K562 (cell line): ENCODE results near the gene ETNK2. TPM values are rescaled to one million over a fixed set of nuclear protein-coding genes. Genes with fewer than 3 reads are reported as not detected.

ENCODE experiments used
- ATAC-seq: fragments of 200-7000 bp; cut with Tn5 transposase; 3 replicates; pipeline ENCODE4 v1.9.1; 2020; ENCODE audit warnings: moderate library complexity
- BruUV-seq: library from RNA; stranded (reverse); fragments of 400-500 nt; replicated peaks from 2 replicates; lab custom pipeline; 2021; lab: Mats Ljungman, UMichigan
- CTCF ChIA-PET: fragments of 300-600 bp; formaldehyde crosslinking; extraction: SDS; loops from one replicate; lab custom pipeline; 2021; ENCODE audit warnings: low intra/inter-chr PET ratio; lab: Yijun Ruan, JAX
- POLR2A ChIA-PET: fragments of 300-600, 350-650 bp; sonication (Branson Sonifier 250); formaldehyde crosslinking; extraction: SDS; loops from one replicate; lab custom pipeline; 2021; ENCODE audit warnings: antibody characterized with exemption, inconsistent platforms; lab: Yijun Ruan, JAX
- DNase-seq, 4 experiments: peaks; one replicate each; pipeline versions ENCODE4 v3.0.0 to v3.0.0-alpha.2; 2011 to 2018; ENCODE audit warnings: low spot score in 3 of 4, mixed read lengths in 3 of 4; ENCODE audit errors: extremely low read depth in 1 of 4
- FAIRE-seq: peaks from 2 replicates; lab custom pipeline; 2011; peaks lifted over from hg19 to GRCh38; lab: Jason Lieb, UNC
- H2AFZ ChIP-seq: 2 replicates; pipeline ENCODE4 v1.6.0; 2011; ENCODE audit warnings: low read depth, low read length, control low read depth, inconsistent platforms
- H3K27ac ChIP-seq: fragments of 200-600 bp; 3 replicates; pipeline ENCODE4 v1.8.0; 2011; ENCODE audit warnings: low read depth, mild to moderate bottlenecking, control low read depth, inconsistent platforms, low read length, moderate library complexity, mixed read lengths; ENCODE audit errors: extremely low read depth
- H3K27me3 ChIP-seq, 2 experiments: fragments of 300-600 bp in 1 of 2; 2 replicates in 1 of 2; 3 replicates in 1 of 2; pipeline versions ENCODE4 v1.6.0 to v1.8.0; 2011; ENCODE audit warnings: inconsistent platforms in 2 of 2, low read length in 2 of 2, mild to moderate bottlenecking in 1 of 2, mixed read lengths in 1 of 2, moderate library complexity in 1 of 2; ENCODE audit not compliant: control insufficient read depth in 2 of 2, insufficient read depth in 2 of 2
- H3K36me3 ChIP-seq: fragments of 300-600 bp; 3 replicates; pipeline ENCODE4 v1.8.0; 2011; ENCODE audit warnings: mild to moderate bottlenecking, low read length, inconsistent platforms; ENCODE audit not compliant: control insufficient read depth, insufficient read depth
- H3K4me1 ChIP-seq, 2 experiments: fragments of 200-600 bp in 1 of 2; replicated peaks in 1 of 2; 2 replicates in 1 of 2; 3 replicates in 1 of 2; pipeline versions ENCODE4 v1.5.1 to v1.8.0; 2011; ENCODE audit warnings: inconsistent platforms in 2 of 2, low read length in 2 of 2, mild to moderate bottlenecking in 1 of 2, mixed read lengths in 1 of 2, moderate library complexity in 1 of 2; ENCODE audit not compliant: control insufficient read depth in 2 of 2, insufficient read depth in 2 of 2
- H3K4me2 ChIP-seq: 2 replicates; pipeline ENCODE4 v1.6.1; 2011; ENCODE audit warnings: low read length, control low read depth, inconsistent platforms, mixed read lengths; ENCODE audit not compliant: insufficient read depth
- H3K4me3 ChIP-seq: fragments of 200-600 bp; sonication (generic), shearing (Covaris generic); 2 replicates; pipeline ENCODE4 v1.5.1; 2016; ENCODE audit warnings: control low read depth, inconsistent platforms
- H3K79me2 ChIP-seq: fragments of 200-600 bp; 3 replicates; pipeline ENCODE4 v1.8.0; 2011; ENCODE audit warnings: low read length, inconsistent platforms; ENCODE audit not compliant: control insufficient read depth, insufficient read depth
- H3K9ac ChIP-seq, 2 experiments: 2 replicates each; pipeline versions ENCODE4 v1.6.0 to v1.6.1; 2011; ENCODE audit warnings: low read depth in 2 of 2, low read length in 2 of 2, control low read depth in 1 of 2, inconsistent platforms in 1 of 2, mild to moderate bottlenecking in 1 of 2, mixed read lengths in 1 of 2; ENCODE audit not compliant: insufficient read depth in 1 of 2
- H3K9me1 ChIP-seq: one replicate; pipeline ENCODE4 v1.6.0; 2011; ENCODE audit warnings: inconsistent platforms, mild to moderate bottlenecking, low read length, moderate library complexity; ENCODE audit not compliant: control insufficient read depth, insufficient read depth
- H3K9me3 ChIP-seq: replicated peaks from 2 replicates; pipeline ENCODE4 v1.5.1; 2011; ENCODE audit warnings: low read depth, low read length, inconsistent platforms; ENCODE audit not compliant: control insufficient read depth, insufficient read depth
- H4K20me1 ChIP-seq: replicated peaks from 2 replicates; pipeline ENCODE4 v1.6.1; 2011; ENCODE audit warnings: low read length, inconsistent platforms, mixed read lengths; ENCODE audit not compliant: control insufficient read depth, insufficient read depth
- BRD9 ChIP-seq: fragments of 450-650 bp; IDR thresholded peaks from 2 replicates; pipeline ENCODE4 v1.6.1; 2018; ENCODE audit warnings: low read depth; ENCODE audit not compliant: partially characterized antibody
- CAMTA2 ChIP-seq: fragments of 250-450 bp; sonication (Bioruptor Pico); conservative IDR thresholded peaks from 2 replicates; pipeline ENCODE4 v1.5.1; 2022
- CEBPB ChIP-seq: fragments of 450-650 bp; IDR thresholded peaks from 2 replicates; pipeline ENCODE4 v1.6.1; 2016; ENCODE audit warnings: missing genetic modification characterization, missing compliant biosample characterization
- CEBPG ChIP-seq, 3 experiments: fragments of 200-800 bp in 1 of 3; sonication (Bioruptor generic) in 1 of 3; sonication (generic) in 1 of 3; formaldehyde crosslinking in 1 of 3; IDR thresholded peaks in 2 of 3; conservative IDR thresholded peaks in 1 of 3; 2 replicates each; pipeline versions ENCODE4 v1.6.1 to v1.8.0; 2016 to 2022; ENCODE audit warnings: missing compliant biosample characterization in 2 of 3, missing genetic modification characterization in 2 of 3, mild to moderate bottlenecking in 1 of 3, missing genetic modification reagents in 1 of 3
- E2F5 ChIP-seq: sonication (generic); formaldehyde crosslinking; IDR thresholded peaks from 2 replicates; pipeline ENCODE4 v1.8.0; 2022; ENCODE audit warnings: mild to moderate bottlenecking, missing genetic modification reagents
- ERF ChIP-seq: fragments of 450-650 bp; formaldehyde crosslinking; IDR thresholded peaks from 2 replicates; pipeline ENCODE4 v1.4.0; 2020; ENCODE audit warnings: mild to moderate bottlenecking, mixed read lengths
- ETV1 ChIP-seq: fragments of 450-650 bp; conservative IDR thresholded peaks from 2 replicates; pipeline ENCODE4 v1.6.1; 2016; ENCODE audit warnings: missing genetic modification characterization, control low read depth, low read depth, missing compliant biosample characterization
- GABPB2 ChIP-seq: fragments of 250-450 bp; sonication (Bioruptor Pico); conservative IDR thresholded peaks from 2 replicates; pipeline ENCODE4 v1.5.1; 2021; ENCODE audit warnings: mild to moderate bottlenecking
- HDAC6 ChIP-seq: IDR thresholded peaks from 2 replicates; pipeline ENCODE4 v1.6.1; 2012; ENCODE audit warnings: low read depth, mild to moderate bottlenecking, control low read depth, inconsistent platforms, low read length, moderate library complexity
- MLX ChIP-seq, 2 experiments: fragments of 450-650 bp in 1 of 2; sonication (generic) in 1 of 2; formaldehyde crosslinking; conservative IDR thresholded peaks; 2 replicates each; pipeline versions ENCODE4 v1.4.0 to v1.8.1; 2020 to 2022; ENCODE audit warnings: mild to moderate bottlenecking in 1 of 2, missing genetic modification reagents in 1 of 2
- RB1 ChIP-seq: fragments of 450-650 bp; IDR thresholded peaks from 2 replicates; pipeline ENCODE4 v1.6.1; 2017; ENCODE audit warnings: low read depth, mild to moderate bottlenecking
- ZC3H8 ChIP-seq: fragments of 450-650 bp; IDR thresholded peaks from 2 replicates; pipeline ENCODE4 v1.6.1; 2017
- ZNF551 ChIP-seq: fragments of 250-450 bp; sonication (Bioruptor Pico); IDR thresholded peaks from 2 replicates; pipeline ENCODE4 v1.5.0; 2021; ENCODE audit warnings: mild to moderate bottlenecking, moderate library complexity
- ZNF699 ChIP-seq: fragments of 250-450 bp; sonication (Bioruptor Pico); IDR thresholded peaks from 2 replicates; pipeline ENCODE4 v1.8.0; 2021; ENCODE audit warnings: mild to moderate bottlenecking, moderate library complexity; ENCODE audit not compliant: insufficient replicate concordance
- WGBS: fragments of 100-300 bp; shearing (Covaris generic); methylation state at CpG from one replicate; pipeline ENCODE4 v1.1.6; 2016; ENCODE audit warnings: low coverage, mixed read lengths; ENCODE audit not compliant: insufficient coverage; ENCODE audit errors: missing lambda C conversion rate; 5-methylcytosine and 5-hydroxymethylcytosine counted together
- in situ Hi-C: fragments of 300-500 bp; cut with MboI; formaldehyde crosslinking; loops from 4 replicates; pipeline ENCODE4 v1.15.0; 2018; ENCODE audit warnings: inconsistent platforms, mixed read lengths
- intact Hi-C: fragments of 100-400 bp; cut with micrococcal nuclease; formaldehyde crosslinking; loops from 2 replicates; pipeline ENCODE4 v1.14.2; 2022
- polyA plus RNA-seq, 8 experiments: library from polyadenylated mRNA; depleted of rRNA in 4 of 8; stranded (reverse) in 5 of 8; unstranded in 3 of 8; fragments of >200 nt; fragmentation: Nextera tagmentation in 2 of 8; fragmentation: Illumina TruSeq in 1 of 8; extraction: Ambion mirVana in 2 of 8; extraction: Trizol in 1 of 8; gene quantifications; 2 replicates each; pipeline versions ENCODE4 v1.2.1 to v1.2.3, GENCODE V29; 2011 to 2014; ENCODE audit warnings: inconsistent platforms in 1 of 8, missing spikeins in 1 of 8
- total RNA-seq, 7 experiments: library from RNA; depleted of rRNA in 6 of 7; stranded (reverse); fragments of >200 nt in 6 of 7; fragmentation: Illumina TruSeq in 2 of 7; extraction: Trizol in 2 of 7; gene quantifications; 2 replicates each; pipeline versions ENCODE4 v1.2.1 to v1.2.3, GENCODE V29; 2011 to 2021; ENCODE audit warnings: low replicate concordance in 1 of 7
- TF ChIP-seq, protein P1 (sequence below): sonication (generic); formaldehyde crosslinking; IDR thresholded peaks from 2 replicates; pipeline ENCODE4 v1.8.1; 2023; ENCODE audit warnings: mild to moderate bottlenecking, missing genetic modification reagents

Gene ETNK2
- total and polyA plus RNA-seq, 9 of the 15 experiments (the other 6 are each of a cell fraction or from before 2014, with no cell fraction given) = 0.03 to 0.38 (median 0.13) TPM; not detected in 4

DNA sequence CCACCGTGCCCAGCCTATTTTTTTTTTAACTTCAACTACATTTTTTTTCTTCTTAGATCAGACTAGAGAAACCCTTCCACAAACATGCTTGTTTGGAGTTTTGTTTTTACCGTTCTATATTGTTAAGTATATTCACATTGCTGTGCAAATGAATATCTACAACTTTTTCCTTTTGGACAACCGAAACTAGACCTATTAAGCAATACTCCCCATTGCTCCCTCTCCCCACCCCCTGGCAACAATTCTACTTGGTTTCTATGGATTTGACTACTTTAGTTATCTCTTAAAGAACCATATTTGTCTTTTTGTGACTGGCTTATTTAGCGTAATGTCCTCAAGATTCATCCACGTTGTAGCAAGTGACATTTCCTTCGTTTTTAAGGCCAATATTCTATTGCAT, 19.1 kb downstream of the ETNK2 start:
- Histone ChIP-seq H3K9me1 (no peaks in the 10 kb centered on the region), H3K4me1 (peaks cover 0 to 12% of the 10 kb centered on the region in 2 experiments; a peak in 2 of 5 replicates), H3K27ac (no peak overlapping the region), H3K27me3 (peaks cover 17 to 43% of the 10 kb centered on the region in 2 experiments), H3K4me2 (no peak overlapping the region), H2AFZ (no peak overlapping the region), H3K9ac (no peak overlapping the region), H3K4me3 (no peak overlapping the region), H3K9me3 (no peaks in the 10 kb centered on the region), H3K36me3 (no peaks in the 10 kb centered on the region), H4K20me1 (peaks cover 5% of the 10 kb centered on the region; the same call in 1 of the 2 replicates), H3K79me2 (no peaks in the 10 kb centered on the region)
- TF ChIP-seq ZC3H8 = no peak
- TF ChIP-seq CEBPG (CRISPR knock-in tag; IDR thresholded peaks at IDR 0.05) = no peak
- peak; percentile 54 to 56 for TF ChIP-seq CEBPG (tag; conservative IDR thresholded peaks at IDR 0.05 in 1 of 2, IDR thresholded peaks at IDR 0.05 in 1 of 2)
- TF ChIP-seq BRD9 = no peak
- TF ChIP-seq MLX (CRISPR knock-in tag; conservative IDR thresholded peaks at IDR 0.05) = no peak
- no peak for TF ChIP-seq RB1
- no peak for TF ChIP-seq ERF (CRISPR knock-in tag)
- TF ChIP-seq E2F5 (CRISPR knock-in tag) = no peak
- TF ChIP-seq CEBPB (tag) = peak; percentile 56; the same call in 1 of the 2 replicates
- TF ChIP-seq CAMTA2 (CRISPR knock-in tag) = no peak
- TF ChIP-seq ZNF699 (CRISPR knock-in tag) = no peak
- TF ChIP-seq, protein P1, sequence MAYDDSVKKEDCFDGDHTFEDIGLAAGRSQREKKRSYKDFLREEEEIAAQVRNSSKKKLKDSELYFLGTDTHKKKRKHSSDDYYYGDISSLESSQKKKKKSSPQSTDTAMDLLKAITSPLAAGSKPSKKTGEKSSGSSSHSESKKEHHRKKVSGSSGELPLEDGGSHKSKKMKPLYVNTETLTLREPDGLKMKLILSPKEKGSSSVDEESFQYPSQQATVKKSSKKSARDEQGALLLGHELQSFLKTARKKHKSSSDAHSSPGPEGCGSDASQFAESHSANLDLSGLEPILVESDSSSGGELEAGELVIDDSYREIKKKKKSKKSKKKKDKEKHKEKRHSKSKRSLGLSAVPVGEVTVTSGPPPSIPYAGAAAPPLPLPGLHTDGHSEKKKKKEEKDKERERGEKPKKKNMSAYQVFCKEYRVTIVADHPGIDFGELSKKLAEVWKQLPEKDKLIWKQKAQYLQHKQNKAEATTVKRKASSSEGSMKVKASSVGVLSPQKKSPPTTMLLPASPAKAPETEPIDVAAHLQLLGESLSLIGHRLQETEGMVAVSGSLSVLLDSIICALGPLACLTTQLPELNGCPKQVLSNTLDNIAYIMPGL = no peak
- no peak for TF ChIP-seq ZNF551 (CRISPR knock-in tag)
- TF ChIP-seq ETV1 (tag) = no peak
- TF ChIP-seq GABPB2 (CRISPR knock-in tag) = no peak
- TF ChIP-seq HDAC6 = no peak
- FAIRE-seq = no peak
- no TSS peak for BruUV-seq
- DNase-seq = no peak
- 1% methylated on average over 6 of the region's 6 CpGs for WGBS
- ChIA-PET POLR2A (interaction anchor here (0.5 kb wide), 1 partner anchor 681 kb away, joined by 3 read pairs; no protein-coding TSS in a partner anchor), CTCF (interaction anchor here (0.7 kb wide), 1 partner anchor 74 kb away, joined by 5 read pairs; no protein-coding TSS in a partner anchor)
- intact Hi-C loops = no loop called here
- in situ Hi-C loops = no loop called here
- ATAC-seq = no peak
